Common myeloid progenitor, CD34-positive (primary cell): ENCODE measurements around the gene SORCS1.

ENCODE experiments used
- CTCF ChIA-PET: fragments of 350-600 bp; sonication (Branson Sonifier 250); formaldehyde crosslinking; loops from one replicate; lab custom pipeline; 2021; ENCODE audit warnings: antibody characterized with exemption; lab: Charles Lee
- POLR2A ChIA-PET: fragments of 350-600 bp; sonication (Branson Sonifier 250); formaldehyde crosslinking; loops from one replicate; lab custom pipeline; 2021; ENCODE audit warnings: antibody characterized with exemption; lab: Charles Lee
- DNase-seq, 3 donors: peaks; one replicate each; pipeline versions ENCODE4 v3.0.0 to v3.0.0-alpha.2; 2013
- H3K27ac ChIP-seq, 2 experiments: 1 replicate in 1 of 2; 2 replicates in 1 of 2; pipeline ENCODE4 v1.7.0; 2013; ENCODE audit warnings: inconsistent platforms in 2 of 2, low read length in 2 of 2, mild to moderate bottlenecking in 2 of 2, low read depth in 1 of 2, moderate library complexity in 1 of 2; ENCODE audit not compliant: severe bottlenecking in 2 of 2, insufficient read depth in 1 of 2, poor library complexity in 1 of 2
- H3K27me3 ChIP-seq, 5 experiments: replicated peaks in 2 of 5; 1 replicate in 3 of 5; 2 replicates in 2 of 5; pipeline versions ENCODE4 v1.6.1 to v1.7.0; 2013; ENCODE audit warnings: low read length in 4 of 5, mild to moderate bottlenecking in 2 of 5, moderate library complexity in 2 of 5, inconsistent platforms in 1 of 5; ENCODE audit not compliant: insufficient read depth in 5 of 5, control insufficient read depth in 4 of 5
- H3K36me3 ChIP-seq, 4 experiments: 1 replicate in 2 of 4; 2 replicates in 2 of 4; pipeline versions ENCODE4 v1.6.1 to v1.7.0; 2013; ENCODE audit warnings: low read length in 3 of 4, control low read depth in 1 of 4, mild to moderate bottlenecking in 1 of 4; ENCODE audit not compliant: control insufficient read depth in 4 of 4, insufficient read depth in 4 of 4
- H3K4me1 ChIP-seq, 4 experiments: 1 replicate in 3 of 4; 2 replicates in 1 of 4; pipeline versions ENCODE4 v1.6.1 to v1.7.1; 2013; ENCODE audit warnings: low read length in 3 of 4, mild to moderate bottlenecking in 3 of 4, control low read depth in 1 of 4, inconsistent platforms in 1 of 4, moderate library complexity in 1 of 4; ENCODE audit not compliant: control insufficient read depth in 4 of 4, insufficient read depth in 4 of 4; ENCODE audit errors: control extremely low read depth in 1 of 4
- H3K4me3 ChIP-seq, 7 experiments: 1 replicate in 4 of 7; 2 replicates in 3 of 7; pipeline versions ENCODE4 v1.5.1 to v1.7.0; 2013; ENCODE audit warnings: mild to moderate bottlenecking in 7 of 7, low read length in 6 of 7, moderate library complexity in 6 of 7, inconsistent platforms in 2 of 7, low read depth in 2 of 7, control low read depth in 1 of 7; ENCODE audit not compliant: insufficient read depth in 4 of 7, control insufficient read depth in 1 of 7; ENCODE audit errors: extremely low read depth in 1 of 7
- H3K9me3 ChIP-seq, 5 experiments: 1 replicate in 4 of 5; 2 replicates in 1 of 5; pipeline versions ENCODE4 v1.6.1 to v1.7.1; 2013; ENCODE audit warnings: low read length in 4 of 5, mild to moderate bottlenecking in 2 of 5, inconsistent platforms in 1 of 5, low read depth in 1 of 5, moderate library complexity in 1 of 5; ENCODE audit not compliant: control insufficient read depth in 4 of 5, insufficient read depth in 2 of 5; ENCODE audit errors: control extremely low read depth in 1 of 5
- WGBS: methylation state at CpG from one replicate; pipeline ENCODE4 v1.1.5; 2013; ENCODE audit not compliant: insufficient coverage; 5-methylcytosine and 5-hydroxymethylcytosine counted together

The SORCS1 gene

GRCh38 chr10:106535304-106535953, 629.1 kb downstream of the SORCS1 start:
- no peaks in the 10 kb centered on the region for H3K4me1 ChIP-seq
- H3K36me3 ChIP-seq: no peaks in the 10 kb centered on the region
- 75% methylated on average over 5 of the region's 5 CpGs for WGBS
- no peak overlapping the region for H3K27ac ChIP-seq
- no peaks in the 10 kb centered on the region for H3K9me3 ChIP-seq
- H3K27me3 ChIP-seq: no peaks in the 10 kb centered on the region
- POLR2A ChIA-PET: no interaction called here
- no peak for DNase-seq
- no peak overlapping the region for H3K4me3 ChIP-seq
- CTCF ChIA-PET: no interaction called here

GRCh38 chr10:106534441-106534840, 630.1 kb downstream of the SORCS1 start:
- no CpG with 5 or more reads among the region's 2 CpGs for WGBS
- Histone ChIP-seq H3K27ac (no peak overlapping the region), H3K4me3 (no peak overlapping the region), H3K36me3 (no peaks in the 10 kb centered on the region), H3K9me3 (no peaks in the 10 kb centered on the region), H3K4me1 (no peaks in the 10 kb centered on the region), H3K27me3 (no peaks in the 10 kb centered on the region)
- DNase-seq: no peak
- ChIA-PET CTCF (no interaction called here), POLR2A (no interaction called here)

DNA sequence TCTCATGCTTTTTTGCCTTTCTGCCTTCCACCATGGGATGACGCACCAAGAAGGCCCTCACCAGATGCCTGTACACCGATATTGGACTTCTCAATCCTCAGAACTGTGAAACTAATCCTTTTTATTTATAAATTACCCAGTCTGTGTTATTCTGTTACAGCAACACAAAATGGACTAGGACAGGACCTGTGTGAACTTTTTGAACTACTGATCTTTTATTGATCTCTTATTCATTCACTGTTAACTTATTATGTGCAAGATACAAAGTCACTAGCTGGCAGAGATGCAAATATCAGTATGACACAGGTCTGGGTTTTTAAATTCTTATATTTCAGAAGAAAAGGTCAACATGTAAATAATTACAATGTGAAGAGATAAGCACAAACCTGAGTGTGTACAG, 635.8 kb downstream of the SORCS1 start:
- ChIA-PET POLR2A (no interaction called here), CTCF (no interaction called here)
- Histone ChIP-seq H3K27ac (no peak overlapping the region), H3K9me3 (no peaks in the 10 kb centered on the region), H3K36me3 (no peaks in the 10 kb centered on the region), H3K4me3 (no peak overlapping the region), H3K4me1 (no peaks in the 10 kb centered on the region), H3K27me3 (no peaks in the 10 kb centered on the region)
- DNase-seq: no peak
- WGBS: 100% methylated on average over 2 of the region's 2 CpGs

GRCh38 chr10:106525835-106526234, 638.7 kb downstream of the SORCS1 start:
- H3K27ac ChIP-seq: no peak overlapping the region
- DNase-seq: no peak
- no peak overlapping the region for H3K4me3 ChIP-seq
- H3K9me3 ChIP-seq: no peaks in the 10 kb centered on the region
- CTCF ChIA-PET: interaction anchor here (1.5 kb wide), 1 partner anchor 13 kb away, joined by 3 read pairs; no protein-coding TSS in a partner anchor
- H3K27me3 ChIP-seq: no peaks in the 10 kb centered on the region
- H3K36me3 ChIP-seq: no peaks in the 10 kb centered on the region
- H3K4me1 ChIP-seq: no peaks in the 10 kb centered on the region
- POLR2A ChIA-PET: no interaction called here
- 100% methylated on average over 1 of the region's 1 CpG for WGBS
